HG03378 (cell line): Measurements from ENCODE around the gene GJE1.
"Not testable (repeated sequence)": the region's sequence is repeated elsewhere in the genome, so short reads cannot be mapped to it uniquely, and the experiment has no call there.

Experiments used
- ATAC-seq: cut with Tn5 transposase; IDR thresholded peaks from one replicate; pipeline ENCODE4 v1.9.1; 2021; ENCODE audit warnings: mild to moderate bottlenecking, moderate library complexity; ENCODE audit not compliant: unreplicated experiment

Gene GJE1, protein sequence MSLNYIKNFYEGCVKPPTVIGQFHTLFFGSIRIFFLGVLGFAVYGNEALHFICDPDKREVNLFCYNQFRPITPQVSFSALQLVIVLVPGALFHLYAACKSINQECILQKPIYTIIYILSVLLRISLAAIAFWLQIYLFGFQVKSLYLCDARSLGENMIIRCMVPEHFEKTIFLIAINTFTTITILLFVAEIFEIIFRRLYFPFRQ

DNA sequence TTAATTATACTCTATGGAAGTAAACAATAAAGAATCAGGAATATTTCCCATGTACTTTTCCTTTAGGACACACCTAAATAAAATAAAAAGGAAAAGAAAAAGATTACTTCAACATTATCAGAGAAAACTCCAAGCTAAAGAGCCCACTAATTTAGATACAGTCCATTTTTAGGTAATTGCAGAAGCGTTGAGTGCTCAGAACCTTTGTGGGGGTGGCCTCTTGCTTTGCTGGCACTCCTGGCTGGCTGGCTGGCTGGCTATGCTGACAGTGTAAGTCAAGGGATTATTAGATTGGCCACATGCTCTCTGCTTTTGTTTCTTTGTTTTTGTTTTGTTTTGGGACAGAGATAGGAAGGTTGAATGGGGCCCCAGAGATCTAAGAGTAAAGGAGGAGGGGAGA, at the start of gene GJE1:
TSS of gene GJE1 (plus strand) at position 301 of the 400 bp plus-strand sequence. CDS start 234 bp downstream, outside the sequence.
- no peak for ATAC-seq

DNA sequence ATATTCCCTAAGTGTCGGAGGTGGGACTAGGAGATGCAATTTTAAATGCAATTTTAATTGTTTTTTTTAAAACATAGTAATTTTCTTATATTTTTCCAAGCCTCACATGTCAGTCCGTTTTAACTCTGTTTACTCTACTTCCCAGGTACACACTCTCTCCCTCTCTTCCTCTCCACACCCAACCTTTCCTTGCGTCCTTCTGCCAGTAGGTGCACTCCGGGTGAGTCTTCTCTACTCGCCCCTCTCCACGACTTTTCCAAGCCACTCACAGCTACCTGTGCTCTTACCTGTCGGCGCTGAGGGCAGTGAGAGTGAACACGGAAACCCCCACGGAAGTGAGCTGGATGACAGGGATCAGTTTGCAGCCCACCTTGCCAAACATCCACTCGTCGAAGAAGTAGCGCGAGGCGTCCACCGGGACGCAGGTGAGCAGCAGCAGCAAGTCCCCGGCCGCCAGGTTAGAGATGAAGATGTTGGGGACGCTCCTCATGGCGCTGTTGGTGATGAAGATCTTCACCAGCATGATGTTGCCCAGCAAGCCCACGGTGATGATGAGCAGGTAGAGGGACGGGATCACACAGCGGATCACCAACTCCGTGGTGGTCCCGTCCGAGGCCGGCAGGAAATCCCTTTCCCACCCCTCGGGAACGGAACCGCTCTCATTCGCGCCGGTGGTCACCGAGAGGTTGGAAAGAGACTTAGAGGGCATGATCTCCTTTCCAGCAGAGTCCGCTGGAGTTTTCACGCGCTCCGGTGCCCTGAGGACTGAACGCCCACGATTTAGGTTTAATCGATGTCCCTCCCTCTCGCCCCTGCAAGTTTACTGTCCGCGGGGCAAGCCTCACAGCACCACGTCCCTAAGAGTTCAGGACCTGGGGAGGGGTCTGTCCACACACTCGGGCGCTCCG, 44.5 kb upstream of the GJE1 start:
- no peak for ATAC-seq

DNA sequence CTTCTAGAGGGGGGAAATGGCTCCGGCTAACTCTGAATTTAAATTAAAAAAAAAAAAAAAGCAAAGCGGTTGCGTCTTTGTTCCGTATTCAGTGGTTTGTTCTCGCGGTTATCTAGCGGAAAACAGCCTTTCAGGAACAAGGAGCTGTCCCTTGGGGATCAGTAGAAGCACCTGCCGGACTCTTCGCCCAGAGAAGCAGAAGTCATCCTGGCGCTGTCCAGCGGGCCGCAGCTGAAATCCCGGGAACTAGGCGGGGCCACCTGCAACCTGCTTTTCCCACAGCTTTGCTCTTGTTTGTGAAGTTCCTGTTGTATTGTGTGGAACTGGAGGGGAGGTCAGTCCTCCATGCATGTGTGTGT, 43.9 kb upstream of the GJE1 start:
- no peak for ATAC-seq

DNA sequence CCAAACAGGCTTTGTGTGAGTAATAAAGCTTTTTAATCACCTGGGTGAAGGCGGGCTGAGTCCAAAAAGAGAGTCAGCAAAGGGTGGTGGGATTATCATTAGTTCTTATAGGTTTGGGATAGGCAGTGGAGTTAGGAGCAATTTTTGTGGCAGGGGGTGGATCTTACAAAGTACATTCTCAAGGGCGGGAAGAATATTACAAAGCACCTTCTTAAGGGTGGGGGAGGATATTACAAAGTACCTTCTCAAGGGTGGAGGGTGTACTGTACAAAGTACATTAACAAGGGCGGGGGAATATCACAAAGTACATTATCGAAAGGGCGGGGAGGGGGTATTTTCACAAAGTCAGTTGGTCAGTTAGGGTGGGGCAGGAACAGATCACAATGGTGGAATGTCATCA, 27.9 kb upstream of the GJE1 start:
- not testable (repeated sequence) for ATAC-seq

DNA sequence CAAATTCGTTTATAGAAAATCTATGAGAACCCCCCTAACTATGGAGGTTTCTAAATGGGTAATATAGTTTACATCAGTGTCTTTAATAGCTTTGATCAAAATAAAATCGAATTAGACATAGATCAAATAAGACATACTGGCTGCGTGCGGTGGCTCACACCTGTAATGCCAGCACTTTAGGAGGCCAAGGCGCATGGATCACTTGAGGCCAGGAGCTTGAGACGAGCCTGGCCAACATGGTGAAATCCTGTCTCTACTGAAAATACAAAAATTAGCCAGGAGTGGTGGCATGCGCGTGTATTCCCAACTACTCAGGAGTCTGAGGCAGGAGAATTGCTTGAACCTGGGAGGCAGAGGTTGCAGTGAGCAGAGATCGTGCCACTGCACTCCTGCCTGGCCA, 21.9 kb upstream of the GJE1 start:
- not testable (repeated sequence) for ATAC-seq

DNA sequence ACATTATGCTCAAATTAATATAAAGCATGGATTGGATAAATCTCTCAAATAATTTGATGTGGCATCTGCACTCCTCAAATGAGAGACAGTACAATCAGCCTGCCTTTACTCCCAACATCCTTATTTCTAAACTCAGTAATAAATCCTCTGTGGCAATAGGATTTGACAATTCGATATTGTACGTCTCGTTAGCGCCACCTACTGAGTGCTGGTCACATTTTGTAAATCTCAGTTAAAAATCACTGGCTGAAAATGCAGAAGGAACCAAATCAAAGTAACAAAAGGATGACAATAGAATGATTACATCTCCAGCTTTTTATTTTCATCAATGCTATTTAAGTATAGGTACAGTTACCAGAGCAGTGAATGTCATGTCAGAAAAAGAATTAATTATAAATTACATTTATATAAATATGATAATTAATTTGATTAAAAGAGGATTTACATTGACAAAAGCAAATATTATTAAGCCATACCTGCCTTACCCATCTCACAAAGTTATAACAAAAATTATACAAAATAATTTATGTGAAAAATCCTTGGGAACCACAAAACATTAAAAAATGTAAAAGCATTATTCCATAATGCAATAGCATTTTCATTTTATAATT, 20.2 kb upstream of the GJE1 start:
- peak; percentile 62 for ATAC-seq

DNA sequence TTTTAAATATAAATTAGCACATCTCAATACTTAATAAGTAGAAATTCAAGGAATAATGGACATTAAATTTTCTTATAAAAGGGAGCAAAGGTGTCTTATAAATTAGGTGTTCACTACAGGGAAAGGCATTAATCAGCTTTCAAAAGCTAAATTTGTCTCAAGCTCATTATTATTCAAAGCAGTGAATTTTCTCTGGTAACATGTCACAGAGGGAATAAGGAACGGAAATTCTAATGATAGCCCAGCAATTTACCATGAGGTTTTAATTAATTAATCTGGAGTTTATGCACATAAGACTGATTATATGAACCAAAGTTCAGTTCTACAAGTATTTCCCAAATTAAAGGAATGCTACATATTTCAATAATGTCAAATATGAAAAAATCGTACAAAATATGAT, 15.4 kb upstream of the GJE1 start:
- ATAC-seq: no peak

DNA sequence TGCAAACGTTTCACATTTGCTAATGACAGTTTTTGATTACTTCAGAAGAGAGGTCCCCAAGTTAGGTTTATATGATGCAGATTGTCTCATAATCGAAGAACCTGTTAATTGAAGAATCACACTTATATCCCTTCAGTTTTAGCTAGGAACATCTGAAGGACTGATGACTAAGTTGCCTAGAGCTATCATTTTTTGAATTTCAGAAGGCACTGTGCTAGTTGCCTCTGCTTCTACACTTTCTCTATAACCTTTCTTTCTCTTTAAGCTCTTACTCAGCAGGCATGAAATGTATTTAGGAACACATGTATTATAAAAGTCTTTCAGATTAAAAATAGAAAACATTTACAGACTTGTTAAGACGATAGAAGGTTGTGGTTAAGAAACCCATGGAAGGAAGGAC, 14.4 kb upstream of the GJE1 start:
- no peak for ATAC-seq

DNA sequence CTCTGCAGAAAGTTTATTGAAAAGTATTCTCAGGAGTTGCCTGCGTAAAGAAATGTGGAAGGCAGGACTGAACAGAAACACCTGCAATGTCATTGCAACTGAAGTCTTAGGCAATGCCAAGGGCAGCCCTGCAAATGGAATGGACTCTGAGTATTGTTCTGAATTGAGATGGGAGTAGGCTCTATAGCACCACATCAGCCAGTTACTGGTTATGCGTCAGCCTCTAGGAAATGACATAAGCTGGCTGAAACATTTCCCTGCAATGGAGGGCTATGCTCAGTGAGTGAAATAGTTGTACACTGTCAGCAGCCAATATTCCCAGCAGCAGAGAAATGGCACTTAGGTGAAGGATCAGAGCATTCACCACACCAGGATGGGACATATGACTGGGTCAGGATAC, 13.8 kb upstream of the GJE1 start:
- no peak for ATAC-seq

DNA sequence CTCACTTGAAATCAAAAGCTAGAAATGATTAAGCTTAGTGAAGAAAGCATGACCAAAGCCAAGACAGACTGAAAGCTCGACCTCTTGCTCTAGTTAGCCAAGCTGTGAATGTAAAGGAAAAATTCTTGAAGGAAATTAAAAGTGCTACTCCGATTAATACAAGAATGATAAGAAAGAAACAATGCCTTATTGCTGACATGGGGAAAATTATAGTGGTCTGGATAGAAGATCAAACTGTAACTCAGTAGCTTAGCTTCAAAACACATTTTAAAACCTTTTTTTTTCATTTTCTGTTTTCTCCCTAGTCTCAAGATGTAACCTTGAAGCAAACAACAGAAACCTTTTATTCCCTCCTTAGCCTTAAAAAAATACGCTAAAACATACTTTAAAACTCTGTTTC, 11.4 kb upstream of the GJE1 start:
- no peak for ATAC-seq

DNA sequence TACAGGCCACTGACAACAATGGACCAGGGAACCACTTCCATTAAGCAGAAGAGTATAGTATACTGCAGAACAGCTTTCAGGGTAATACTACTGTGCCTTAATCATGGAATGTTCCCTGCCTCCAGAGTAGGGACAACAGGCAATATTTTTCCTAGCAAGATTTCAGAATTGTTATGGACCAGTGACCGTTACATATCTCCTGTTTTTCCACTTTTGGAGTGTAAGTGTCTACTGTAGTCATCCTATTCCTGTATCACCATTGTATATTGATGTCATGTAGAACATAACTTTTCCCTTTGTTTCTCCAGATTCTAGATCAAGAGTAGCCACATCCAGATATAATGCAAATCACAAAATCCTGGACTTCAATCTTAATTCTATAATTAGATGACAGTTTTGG, 1.9 kb upstream of the GJE1 start:
- ATAC-seq: no peak

DNA sequence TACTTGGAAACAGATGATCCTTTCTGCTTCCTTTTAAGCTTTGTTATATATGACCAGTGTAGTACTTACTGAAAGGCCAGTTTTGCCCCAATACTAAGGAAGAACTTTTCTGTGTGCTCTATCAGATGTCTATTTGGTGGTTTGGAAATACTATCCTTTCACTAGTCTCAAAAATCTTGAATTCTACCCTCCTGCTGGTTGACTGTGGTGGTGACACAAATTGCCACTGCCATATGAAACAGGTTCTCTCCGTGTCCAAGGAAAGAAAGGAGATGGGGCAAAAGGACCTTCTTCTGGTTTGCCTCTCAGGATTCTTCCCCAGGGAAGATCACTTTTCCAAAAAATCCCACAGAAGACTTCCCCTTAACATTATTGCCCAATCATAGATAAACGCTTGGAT, 6.2 kb downstream of the GJE1 start:
- no peak for ATAC-seq

DNA sequence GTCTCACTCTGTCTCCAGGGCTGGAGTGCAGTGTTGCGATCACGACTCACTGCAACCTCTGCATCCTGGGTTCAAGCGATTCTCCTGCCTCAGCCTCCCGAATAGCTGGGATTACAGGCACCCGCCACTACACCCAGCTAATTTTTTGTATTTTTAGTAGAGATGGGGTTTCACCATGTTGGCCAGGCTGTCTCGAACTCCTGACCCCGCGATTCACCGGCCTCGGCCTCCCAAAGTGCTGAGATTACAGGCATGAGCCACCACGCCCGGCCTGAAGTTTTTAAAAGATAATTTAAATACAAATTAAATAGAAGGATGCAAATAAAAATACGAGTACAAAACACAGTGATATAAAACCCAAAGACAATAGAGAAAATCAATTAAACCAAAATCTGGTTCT, 8.8 kb downstream of the GJE1 start:
- not testable (repeated sequence) for ATAC-seq

DNA sequence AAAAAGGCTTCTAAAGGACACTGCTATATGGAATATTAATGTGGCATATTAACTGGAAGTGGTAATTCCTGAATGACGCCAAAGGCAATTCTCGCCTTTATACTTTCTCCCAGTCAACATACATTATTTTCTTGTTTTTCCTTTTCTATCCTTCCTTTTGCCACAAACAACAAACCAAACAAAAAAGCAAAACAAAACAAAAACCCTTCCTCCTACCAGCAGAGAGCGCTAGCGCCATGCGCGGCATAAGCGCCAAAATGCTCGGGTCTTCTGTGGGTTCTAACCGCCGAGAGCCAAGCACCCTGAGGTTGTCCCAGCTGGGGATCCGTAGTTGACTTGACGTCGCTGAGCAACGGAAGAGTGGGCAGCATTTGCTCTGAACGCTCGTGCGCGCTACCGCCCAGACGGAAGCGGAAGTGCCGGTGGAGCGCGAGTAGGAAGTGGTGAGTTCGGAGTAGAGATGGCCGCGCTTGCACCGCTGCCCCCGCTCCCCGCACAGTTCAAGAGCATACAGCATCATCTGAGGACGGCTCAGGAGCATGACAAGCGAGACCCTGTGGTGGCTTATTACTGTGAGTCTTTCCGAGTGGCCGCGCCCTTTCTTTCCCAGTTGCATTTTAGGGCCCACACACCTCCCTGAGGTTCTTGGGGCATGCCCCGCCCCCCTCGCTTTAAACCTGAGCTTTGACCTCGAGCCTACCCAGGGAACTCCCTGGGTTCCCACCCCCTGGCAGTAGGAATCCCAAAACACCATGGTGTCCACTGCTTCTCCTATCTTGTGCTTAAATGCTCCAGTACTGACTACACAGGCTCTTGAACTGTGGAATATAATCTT, 14.3 kb downstream of the GJE1 start, which contains the start of the genes NMBR and VTA1:
TSS of gene NMBR (minus strand) at position 295 of the 835 bp plus-strand sequence. CDS start 58,464 bp downstream, outside the sequence.
TSS of gene VTA1 (plus strand) at position 436 of the 835 bp plus-strand sequence. CDS start at position 461, 25 bp downstream.
- peak; percentile 99 for ATAC-seq

DNA sequence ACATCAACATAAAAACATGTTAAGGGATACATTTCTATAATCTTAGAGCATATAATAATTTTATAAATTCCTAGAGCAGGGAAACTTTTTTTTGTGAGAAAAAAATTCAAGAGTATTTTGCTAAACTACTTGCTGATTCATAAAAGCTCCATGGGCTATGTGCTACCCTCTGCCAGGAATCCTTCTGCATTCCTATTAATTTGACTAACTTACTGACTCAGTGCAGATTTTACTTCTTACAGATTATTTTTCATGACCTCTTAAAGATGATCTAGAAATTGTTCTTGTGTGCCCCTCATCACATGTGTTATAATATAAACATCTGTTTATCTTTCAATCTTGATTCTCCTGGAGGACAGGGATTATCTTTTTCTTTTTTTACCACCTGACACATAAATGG, 20.0 kb downstream of the GJE1 start:
- no peak for ATAC-seq

DNA sequence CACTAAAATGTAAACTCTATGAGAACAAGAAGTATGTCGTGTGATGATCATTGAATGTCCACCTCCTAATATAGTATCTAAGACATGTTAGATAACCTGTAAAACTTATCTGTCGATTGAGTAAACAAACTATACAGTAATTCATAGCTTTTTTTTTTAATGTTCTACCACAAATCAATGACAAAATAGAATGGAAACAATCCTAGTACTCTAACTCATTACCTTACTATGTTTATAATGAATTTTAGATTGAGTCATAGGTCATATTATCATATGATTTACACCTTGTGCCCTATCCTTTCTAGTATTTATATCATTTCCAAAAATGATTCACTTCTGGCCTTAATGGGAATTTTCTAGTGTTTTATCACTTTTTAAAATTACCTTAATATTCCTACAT, 20.5 kb downstream of the GJE1 start:
- ATAC-seq: no peak

DNA sequence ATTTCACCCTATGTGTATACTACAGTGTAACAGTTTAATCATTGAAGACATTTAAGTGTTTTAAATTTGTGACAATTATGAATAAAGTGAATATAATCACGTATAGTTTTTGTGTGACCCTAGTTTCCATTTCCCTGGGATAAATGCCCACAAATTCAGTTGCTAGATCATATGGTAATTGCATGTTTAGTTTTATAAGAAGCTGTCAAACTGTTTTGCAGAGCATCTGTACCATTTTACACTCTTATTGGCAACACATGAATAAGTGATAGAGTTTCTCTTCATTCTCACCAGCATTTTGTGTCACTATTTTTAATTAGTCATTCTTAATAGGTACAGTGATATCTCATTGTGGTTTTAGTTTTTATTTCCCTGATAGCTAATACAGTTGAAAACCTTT, 21.6 kb downstream of the GJE1 start:
- no peak for ATAC-seq

DNA sequence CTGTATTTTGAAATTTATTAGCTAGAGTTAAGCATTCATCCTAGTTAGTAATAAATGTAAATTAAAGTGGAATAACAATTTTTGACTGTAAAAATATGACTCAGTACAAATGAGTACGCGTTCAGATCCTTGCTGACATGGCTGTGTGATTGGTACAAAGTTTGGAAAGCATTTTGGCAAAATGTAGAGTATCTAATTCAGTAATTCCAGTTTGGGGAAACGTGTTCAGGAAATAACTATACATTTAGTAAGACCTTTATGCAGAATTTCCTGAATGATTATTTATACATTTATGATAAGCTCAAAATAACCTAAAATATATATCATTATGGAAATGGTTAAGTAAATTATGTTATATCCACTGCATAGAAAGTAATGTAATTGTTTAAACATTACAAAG, 22.4 kb downstream of the GJE1 start:
- ATAC-seq: no peak

DNA sequence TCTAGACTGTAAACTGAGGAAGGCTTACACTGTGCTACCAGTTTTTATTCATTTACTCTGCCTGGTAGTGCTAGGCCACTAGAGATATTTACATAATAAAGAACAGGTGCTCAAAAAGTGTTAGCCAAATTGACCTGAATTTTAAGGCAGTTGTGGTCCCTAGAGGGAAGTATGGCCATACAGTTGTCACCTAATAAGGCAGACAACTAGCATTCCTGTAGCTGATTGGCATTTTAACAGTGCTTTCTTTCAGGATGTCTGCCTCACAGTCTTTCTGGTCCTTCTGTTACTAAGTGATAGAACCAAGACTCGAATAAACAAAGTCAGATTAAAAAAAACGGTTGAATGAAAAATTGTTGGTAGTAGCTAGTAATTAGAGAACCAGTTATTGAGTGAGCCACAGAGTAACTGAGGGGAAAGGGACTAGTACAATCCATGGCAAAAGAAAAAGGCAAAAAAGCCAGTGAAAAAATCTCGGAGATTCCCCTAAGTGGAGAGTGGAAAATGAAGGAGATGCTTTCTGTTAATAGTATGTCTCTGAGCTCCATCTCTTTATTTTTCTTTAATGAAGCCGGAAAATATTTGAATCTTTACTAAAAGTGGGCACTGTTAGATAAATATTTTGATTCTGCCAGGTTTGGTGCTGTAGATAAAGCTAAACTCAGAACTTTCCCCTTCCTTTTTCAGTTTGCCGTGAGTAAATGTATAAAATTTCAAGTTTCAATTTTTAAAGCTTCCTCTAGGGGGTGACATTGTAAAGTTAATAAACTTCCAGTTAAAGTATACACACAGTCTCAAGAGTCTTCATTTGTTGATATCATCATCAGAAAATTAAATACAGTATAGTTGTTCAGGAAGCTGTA, 23.4 kb downstream of the GJE1 start:
- peak; percentile 59 for ATAC-seq

DNA sequence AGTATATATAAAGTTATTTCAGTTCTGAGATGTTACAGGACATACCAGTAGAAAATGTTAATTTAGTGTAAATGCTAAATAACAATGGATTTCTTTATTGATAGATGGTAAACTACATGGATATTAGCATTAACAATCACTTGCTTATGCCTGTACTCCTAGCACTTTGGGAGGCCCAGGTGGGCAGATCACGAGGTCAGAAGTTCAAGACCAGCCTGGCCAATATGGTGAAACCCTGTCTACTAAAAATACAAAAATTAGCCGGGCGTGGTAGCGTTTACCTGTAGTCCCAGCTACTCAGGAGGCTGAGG, 24.0 kb downstream of the GJE1 start:
- ATAC-seq: not testable (repeated sequence)
